Measurements from ENCODE around the gene TTPAL.

GRCh38 chr20:44435630-44436335 lies 39.9 kb upstream of the TTPAL start:
- TF ChIP-seq CTCF (conservative IDR thresholded peaks at IDR 0.05) = no peak
- TF ChIP-seq ZFX (IDR thresholded peaks at IDR 0.05) = no peak
